ENCODE results near the gene FAM43B.

FAM43B gene

GRCh38 chr1:20546637-20547036, 5.7 kb upstream of the FAM43B start:
- no peak for TF ChIP-seq CTCF (IDR thresholded peaks at IDR 0.05; ENCODE audit: control extremely low read depth, extremely low read depth, low read depth, missing control alignments)

GRCh38 chr1:20551161-20551560, 1.2 kb upstream of the FAM43B start:
- no peak for TF ChIP-seq CTCF (IDR thresholded peaks at IDR 0.05; ENCODE audit: control extremely low read depth, extremely low read depth, low read depth, missing control alignments)
- ChIA-PET CTCF (interaction anchor here (2.3 kb wide), 1 partner anchor 82 kb away, joined by 6 read pairs; the partner anchor contains the start of gene PINK1), POLR2A (no interaction called here)
- no peak for DNase-seq (ENCODE audit: extremely low spot score)

More at GRCh38 chr1:20546637-20547036, 5.7 kb upstream of the FAM43B start:
- ChIA-PET CTCF (no interaction called here), POLR2A (no interaction called here)
- no peak for DNase-seq (ENCODE audit: extremely low spot score)

- CTCF ChIA-PET = no interaction called here
Observed at GRCh38 chr1:20552728-20553445, 514 bp downstream of the FAM43B start.

GRCh38 chr1:20555025-20555757, 2.8 kb downstream of the FAM43B start:
- CTCF ChIA-PET = no interaction called here
- POLR2A ChIA-PET = interaction anchor here (0.6 kb wide), 1 partner anchor 91 kb away, joined by 9 read pairs; no protein-coding TSS in a partner anchor
- no peak for TF ChIP-seq CTCF (IDR thresholded peaks at IDR 0.05; ENCODE audit: control extremely low read depth, extremely low read depth, low read depth, missing control alignments)
- DNase-seq (ENCODE audit: extremely low spot score) = no peak

More at GRCh38 chr1:20552728-20553445, 514 bp downstream of the FAM43B start:
- TF ChIP-seq CTCF (IDR thresholded peaks at IDR 0.05; ENCODE audit: control extremely low read depth, extremely low read depth, low read depth, missing control alignments) = no peak
- POLR2A ChIA-PET = no interaction called here
- no peak for DNase-seq (ENCODE audit: extremely low spot score)

- no peak for TF ChIP-seq CTCF (IDR thresholded peaks at IDR 0.05; ENCODE audit: control extremely low read depth, extremely low read depth, low read depth, missing control alignments)
- DNase-seq (ENCODE audit: extremely low spot score) = no peak
- ChIA-PET CTCF (no interaction called here), POLR2A (no interaction called here)
Observed at GRCh38 chr1:20555758-20556120, 3.4 kb downstream of the FAM43B start.

GRCh38 chr1:20558191-20558590, 5.8 kb downstream of the FAM43B start:
- CTCF ChIA-PET = no interaction called here
- no peak for TF ChIP-seq CTCF (IDR thresholded peaks at IDR 0.05; ENCODE audit: control extremely low read depth, extremely low read depth, low read depth, missing control alignments)
- POLR2A ChIA-PET = no interaction called here
- DNase-seq (ENCODE audit: extremely low spot score) = no peak
